Tibial nerve (tissue), 4 donors: ENCODE results near the gene CACNA1H. TPM values are rescaled to one million over a fixed set of nuclear protein-coding genes. Genes with fewer than 3 reads are reported as not detected.

Experiments used
- DNase-seq, 2 donors: peaks; one replicate each; pipeline ENCODE4 v3.0.0-alpha.2; 2019; ENCODE audit warnings: low spot score in 2 of 2
- H3K27ac ChIP-seq, 4 donors: fragments of 200-600 bp; sonication (generic) in 3 of 4; one replicate each; pipeline ENCODE4 v1.5.1; 2017 to 2019; ENCODE audit warnings: mild to moderate bottlenecking in 1 of 4
- H3K27me3 ChIP-seq, 2 donors: fragments of 200-600 bp; sonication (generic) in 1 of 2; one replicate each; pipeline versions ENCODE4 v1.5.1 to v1.6.0; 2017 to 2019
- H3K36me3 ChIP-seq, 3 donors: fragments of 200-600 bp; sonication (generic); one replicate each; pipeline ENCODE4 v1.5.1; 2018 to 2019
- H3K4me1 ChIP-seq, 4 donors: fragments of 200-600 bp; sonication (generic) in 3 of 4; one replicate each; pipeline ENCODE4 v1.5.1; 2017 to 2019
- H3K4me3 ChIP-seq, 4 donors: fragments of 200-600 bp; sonication (generic) in 3 of 4; one replicate each; pipeline ENCODE4 v1.5.1; 2017 to 2019; ENCODE audit warnings: mild to moderate bottlenecking in 1 of 4, moderate library complexity in 1 of 4
- H3K9me3 ChIP-seq, 4 donors: fragments of 200-600 bp; sonication (generic) in 3 of 4; one replicate each; pipeline ENCODE4 v1.5.1; 2017 to 2019
- CTCF ChIP-seq, 5 experiments: fragments of 200-600 bp in 3 of 5; fragments of 450-650 bp in 2 of 5; sonication (generic) in 3 of 5; IDR thresholded peaks; one replicate each; pipeline ENCODE4 v1.5.1; 2016 to 2019; ENCODE audit warnings: antibody characterized with exemption in 5 of 5, mild to moderate bottlenecking in 3 of 5, moderate library complexity in 2 of 5
- EP300 ChIP-seq, 2 donors: sonication (generic); formaldehyde crosslinking; IDR thresholded peaks; one replicate each; pipeline ENCODE4 v1.6.1; 2017; ENCODE audit warnings: antibody characterized with exemption in 2 of 2, mild to moderate bottlenecking in 1 of 2
- POLR2A ChIP-seq, 2 donors: fragments of 450-650 bp; IDR thresholded peaks; one replicate each; pipeline ENCODE4 v1.6.1; 2017; ENCODE audit warnings: antibody characterized with exemption in 2 of 2, mild to moderate bottlenecking in 2 of 2, moderate library complexity in 2 of 2
- WGBS, 2 donors: methylation state at CpG; one replicate each; pipeline ENCODE4 v1.1.5; 2018; 5-methylcytosine and 5-hydroxymethylcytosine counted together
- total RNA-seq, 4 donors: library from RNA; depleted of rRNA; stranded (reverse); fragments of >200 nt; gene quantifications; one replicate each; pipeline ENCODE4 v1.1.0, GENCODE V29; 2016

CACNA1H gene
- total RNA-seq, 4 donors from 2014 or later, result 3.8 to 12.0 (median 9.0) TPM

GRCh38 chr16:1167276-1168107 is 14.6 kb downstream of the CACNA1H start:
- Histone ChIP-seq H3K4me3 (no peak overlapping the region), H3K9me3 (no peaks in the 10 kb centered on the region), H3K4me1 (no peaks in the 10 kb centered on the region), H3K36me3 (no peaks in the 10 kb centered on the region), H3K27ac (no peak overlapping the region), H3K27me3 (peaks cover 0 to 61% of the 10 kb centered on the region in 2 donors)
- WGBS, 2 donors, result 66 to 73% methylated on average over 48 to 49 of the region's 52 CpGs
- no peak for DNase-seq
- TF ChIP-seq CTCF (IDR thresholded peaks at IDR 0.05), result no peak

- H3K4me1 ChIP-seq, result no peaks in the 10 kb centered on the region
These were observed 15.9 kb downstream of the CACNA1H start for GRCh38 chr16:1168837-1169236.

DNA sequence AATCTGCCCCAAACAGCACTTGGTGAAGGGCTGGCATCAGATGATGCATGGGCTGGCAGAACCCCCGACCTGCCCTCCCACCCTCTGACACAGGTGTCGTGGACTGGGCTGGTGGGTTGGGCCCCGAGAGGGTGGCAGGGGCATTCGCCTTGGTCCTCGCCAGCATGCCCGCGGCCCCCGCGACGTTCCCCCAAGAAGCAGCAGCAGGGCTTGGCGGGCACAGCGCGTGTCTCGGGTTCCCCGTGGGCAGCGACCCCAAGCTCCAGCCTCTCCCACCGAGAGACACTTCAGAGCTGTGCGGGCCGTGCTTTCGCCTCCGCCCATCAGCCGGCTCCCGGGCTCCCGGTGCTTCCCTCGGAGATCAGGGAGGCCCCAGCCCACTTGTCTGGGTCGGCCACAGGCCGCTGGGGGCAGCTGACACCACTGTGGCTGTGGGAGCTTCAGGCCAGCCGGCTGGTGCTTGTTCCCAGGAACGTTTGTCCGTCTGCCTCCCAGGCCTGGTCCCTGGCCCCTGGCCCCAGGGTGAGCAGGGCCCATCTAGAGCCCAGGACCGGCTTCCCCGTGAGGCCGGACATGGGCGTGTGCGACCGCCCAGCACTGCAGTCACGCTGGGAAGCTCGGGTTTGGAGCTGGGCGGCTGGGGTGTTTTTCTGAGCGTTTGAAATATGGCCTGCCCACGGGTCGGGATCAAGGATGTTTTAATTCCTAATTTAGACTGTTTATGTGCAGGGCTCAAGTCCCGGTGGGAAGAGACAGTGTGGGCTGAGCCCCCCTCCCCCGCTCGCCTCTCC is 16.6 kb downstream of the CACNA1H start:
- no peak for DNase-seq
- H3K4me1 ChIP-seq, result no peaks in the 10 kb centered on the region
- 30 to 51% methylated on average over 31 to 35 of the region's 45 CpGs for WGBS, 2 donors
- TF ChIP-seq EP300 (IDR thresholded peaks at IDR 0.05), result no peak
- TF ChIP-seq POLR2A (IDR thresholded peaks at IDR 0.05), result no peak
- TF ChIP-seq CTCF (IDR thresholded peaks at IDR 0.05), result no peak
- H3K4me3 ChIP-seq, result no peak overlapping the region
- no peaks in the 10 kb centered on the region for H3K9me3 ChIP-seq
- H3K27me3 ChIP-seq, result peaks cover 0 to 67% of the 10 kb centered on the region in 2 donors
- H3K36me3 ChIP-seq, result no peaks in the 10 kb centered on the region
- H3K27ac ChIP-seq, result no peak overlapping the region

More at GRCh38 chr16:1168837-1169236, 15.9 kb downstream of the CACNA1H start:
- DNase-seq, result no peak
- no peak overlapping the region for H3K4me3 ChIP-seq
- H3K27ac ChIP-seq, result no peak overlapping the region
- H3K9me3 ChIP-seq, result no peaks in the 10 kb centered on the region
- no peaks in the 10 kb centered on the region for H3K36me3 ChIP-seq
- H3K27me3 ChIP-seq, result peaks cover 0 to 66% of the 10 kb centered on the region in 2 donors
- WGBS, 2 donors, result 77 to 83% methylated on average over 9 to 16 of the region's 18 CpGs
- TF ChIP-seq POLR2A (IDR thresholded peaks at IDR 0.05), result no peak
- TF ChIP-seq EP300 (IDR thresholded peaks at IDR 0.05), result no peak
- TF ChIP-seq CTCF (IDR thresholded peaks at IDR 0.05), result no peak

DNA sequence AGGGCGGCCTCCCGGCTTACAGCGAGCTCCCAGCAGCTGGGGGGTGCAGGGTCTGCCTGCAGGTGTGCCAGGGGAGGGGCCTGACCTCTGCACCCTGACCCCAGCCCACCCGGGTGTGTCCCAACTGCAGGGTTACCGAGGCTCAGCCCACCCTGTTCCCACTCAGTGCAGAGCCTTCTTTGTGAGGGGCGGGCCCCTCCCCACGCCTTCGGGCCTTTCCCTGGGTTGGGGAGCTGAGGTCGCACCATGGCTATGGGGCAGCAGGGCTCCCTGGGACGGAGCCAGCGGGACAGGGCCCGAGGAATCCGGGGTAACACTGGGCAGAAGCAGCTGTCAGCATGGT is 17.1 kb downstream of the CACNA1H start:
- no peak for TF ChIP-seq POLR2A (IDR thresholded peaks at IDR 0.05)
- no peak for TF ChIP-seq CTCF (IDR thresholded peaks at IDR 0.05)
- TF ChIP-seq EP300 (IDR thresholded peaks at IDR 0.05), result no peak
- 34 to 41% methylated on average over 12 to 13 of the region's 13 CpGs for WGBS, 2 donors
- no peaks in the 10 kb centered on the region for H3K9me3 ChIP-seq
- no peak overlapping the region for H3K4me3 ChIP-seq
- DNase-seq, result no peak
- no peak overlapping the region for H3K27ac ChIP-seq
- H3K36me3 ChIP-seq, result no peaks in the 10 kb centered on the region
- H3K4me1 ChIP-seq, result no peaks in the 10 kb centered on the region
- H3K27me3 ChIP-seq, result peaks cover 0 to 67% of the 10 kb centered on the region in 2 donors

DNA sequence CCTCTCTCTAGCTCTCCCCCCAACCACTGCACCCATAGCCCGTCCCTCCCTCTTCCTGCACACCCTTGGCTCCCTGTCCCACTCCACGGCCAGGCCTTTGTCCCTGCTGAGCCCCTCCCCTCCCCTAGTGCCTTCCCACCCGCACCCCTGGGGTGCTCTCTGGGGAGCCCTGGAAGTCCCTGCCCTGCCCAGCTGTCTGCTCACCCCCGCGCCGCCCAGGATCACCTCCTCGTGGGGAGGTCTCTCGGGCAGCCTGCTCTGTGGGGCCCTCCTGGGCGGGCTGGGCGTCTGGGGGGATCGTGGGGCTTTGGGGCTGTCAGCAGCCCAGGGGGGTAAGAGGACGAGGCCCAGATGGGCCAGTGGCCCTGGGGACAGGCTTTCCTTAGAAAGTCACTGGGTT is 18.1 kb downstream of the CACNA1H start:
- 60 to 75% methylated on average over 8 of the region's 12 CpGs for WGBS, 2 donors
- no peaks in the 10 kb centered on the region for H3K4me1 ChIP-seq
- DNase-seq, result no peak
- no peaks in the 10 kb centered on the region for H3K9me3 ChIP-seq
- TF ChIP-seq EP300 (IDR thresholded peaks at IDR 0.05) (no peak), POLR2A (IDR thresholded peaks at IDR 0.05) (no peak), CTCF (IDR thresholded peaks at IDR 0.05) (no peak)
- H3K36me3 ChIP-seq, result no peaks in the 10 kb centered on the region
- H3K27ac ChIP-seq, result no peak overlapping the region
- H3K27me3 ChIP-seq, result peaks cover 0 to 60% of the 10 kb centered on the region in 2 donors
- no peak overlapping the region for H3K4me3 ChIP-seq
